Islet of Langerhans (tissue), 1 donor: ENCODE measurements around the gene GPC3.

Experiments
- FAIRE-seq: peaks from one replicate; lab custom pipeline; 2011; peaks lifted over from hg19 to GRCh38; lab: Jason Lieb, UNC

Gene GPC3

DNA sequence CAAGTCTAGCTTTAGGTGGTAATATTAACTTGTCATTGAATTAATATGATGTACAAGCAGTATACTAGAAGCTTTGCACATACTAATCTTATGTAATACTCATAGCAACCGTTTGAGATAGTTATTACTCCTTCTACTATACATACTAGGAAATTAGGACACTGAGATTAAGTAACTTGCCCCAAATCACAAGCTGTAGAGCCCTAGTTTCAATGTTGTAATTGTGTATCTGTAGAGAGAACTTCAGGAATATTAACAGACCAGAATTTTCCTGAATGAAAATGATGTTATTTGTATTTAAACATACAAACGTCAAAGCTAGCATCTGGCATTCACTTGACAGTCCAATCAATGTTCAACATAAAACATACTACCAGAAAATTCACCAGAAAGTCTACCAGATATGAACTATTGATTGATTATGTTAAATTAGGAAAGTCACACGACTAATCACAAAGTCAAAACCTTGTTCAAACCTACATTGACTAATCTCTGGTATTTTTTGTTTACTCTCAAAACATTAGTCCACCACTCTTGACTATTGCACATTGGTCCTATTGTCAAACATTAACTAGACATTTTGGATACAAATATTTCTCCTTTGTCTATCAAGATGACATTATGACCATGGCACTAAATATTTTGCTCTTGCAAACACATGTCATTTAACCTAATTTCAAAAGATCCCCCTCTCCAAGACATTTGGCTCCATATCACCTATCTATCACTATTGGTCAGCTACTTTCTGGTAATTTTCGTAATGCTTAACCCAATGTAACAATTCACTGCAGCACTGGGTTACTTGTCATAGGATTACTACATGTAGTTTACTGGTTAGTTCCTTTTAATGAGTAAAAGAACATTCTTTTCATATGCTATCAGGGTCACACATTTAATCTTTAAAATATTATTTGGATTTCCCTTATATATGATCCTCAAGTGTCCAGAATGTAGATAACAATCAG lies 100.7 kb downstream of the GPC3 start:
- FAIRE-seq: peak; percentile 30

DNA sequence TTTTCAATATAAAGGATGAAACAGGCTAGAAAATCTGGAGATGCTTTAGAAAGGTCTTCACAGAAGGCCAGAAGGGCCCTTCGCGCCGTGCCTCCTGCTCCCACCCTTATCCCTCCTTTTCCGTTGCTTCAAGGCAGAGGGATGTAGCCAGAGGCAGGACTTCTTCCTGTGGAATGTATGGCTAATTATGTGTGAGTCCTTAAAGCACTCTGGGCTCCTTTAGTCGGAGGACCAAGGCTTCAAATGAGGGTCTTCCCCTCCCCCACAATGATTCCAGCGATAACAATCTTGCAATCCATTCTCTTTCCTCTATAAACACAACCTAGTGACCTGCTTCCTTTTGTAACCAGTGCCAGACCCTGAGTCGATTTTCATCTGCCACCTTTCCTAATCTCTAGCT lies 103.5 kb downstream of the GPC3 start:
- FAIRE-seq: no peak

DNA sequence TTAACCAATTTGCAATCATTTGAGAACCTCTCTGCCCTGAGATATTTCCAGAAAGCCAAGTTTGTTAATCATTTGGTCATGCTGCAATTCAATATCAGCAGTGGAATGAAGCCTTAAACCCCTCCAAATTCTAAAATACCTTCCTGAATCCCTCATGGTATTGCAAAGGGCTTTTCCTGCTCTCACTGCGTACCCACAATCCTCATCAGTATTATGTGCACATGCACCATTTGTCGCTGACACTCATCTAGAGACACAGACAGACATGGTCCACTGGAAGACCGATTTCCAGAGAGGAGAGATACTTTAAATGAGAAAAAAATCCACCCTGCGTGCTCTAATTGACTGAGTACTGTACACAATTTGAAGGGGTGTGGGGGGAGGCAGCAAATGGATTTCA lies 104.4 kb downstream of the GPC3 start:
- no peak for FAIRE-seq

DNA sequence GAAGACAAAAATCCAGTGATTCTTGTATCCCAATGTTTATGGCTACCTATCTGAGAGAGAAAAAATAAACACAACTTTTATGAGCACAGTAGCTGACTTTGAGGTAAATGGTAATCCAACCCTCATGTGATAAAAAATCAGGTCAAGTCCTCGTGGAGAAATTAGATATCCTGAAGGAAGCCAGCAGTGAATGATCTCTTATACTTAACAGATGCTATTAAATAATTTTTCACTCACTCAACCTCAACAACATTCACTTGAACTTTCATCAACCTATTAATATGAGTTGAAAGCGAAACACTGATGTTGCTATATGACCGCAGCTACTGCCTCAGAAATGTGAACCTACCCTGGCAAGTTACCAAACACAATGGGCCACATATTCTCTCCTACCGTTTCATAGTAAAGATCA lies 105.4 kb downstream of the GPC3 start:
- FAIRE-seq: no peak

DNA sequence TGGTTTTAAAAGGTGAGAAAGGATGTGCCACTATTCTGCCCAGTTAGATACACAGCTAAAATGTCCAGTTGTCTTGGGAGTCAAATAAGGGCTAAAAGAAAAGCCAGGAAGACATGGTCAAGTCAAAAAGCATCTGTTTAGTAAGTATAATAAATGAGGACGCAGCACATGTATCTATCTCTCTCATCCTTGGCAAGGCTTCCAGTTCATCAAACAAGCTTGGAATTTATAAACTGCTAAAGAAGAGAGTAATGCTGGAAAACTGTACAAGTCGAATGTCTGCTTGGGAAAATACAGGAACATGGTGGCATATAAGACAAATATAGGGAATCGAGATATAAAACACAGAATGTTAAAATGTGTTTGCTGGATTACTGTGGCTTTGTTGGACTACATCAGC lies 106.7 kb downstream of the GPC3 start:
- no peak for FAIRE-seq

DNA sequence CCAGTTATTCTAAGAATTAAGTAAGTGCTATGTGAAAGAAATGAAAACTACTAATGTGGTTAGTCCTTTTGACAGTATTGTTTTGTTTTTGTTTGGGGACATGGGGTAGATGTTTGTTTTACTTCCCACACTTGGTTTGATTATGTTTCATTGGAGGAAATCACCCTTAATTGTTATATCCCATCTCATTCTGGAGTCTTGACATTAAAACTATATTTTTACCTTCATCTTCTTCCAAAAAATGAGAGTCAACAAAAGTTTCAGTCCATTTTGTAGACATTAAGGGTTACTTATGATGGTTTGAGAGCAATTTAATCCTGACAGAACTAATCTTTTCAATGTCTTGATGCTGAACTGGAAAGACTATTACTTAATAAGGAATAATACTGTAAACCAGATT lies 108.7 kb downstream of the GPC3 start:
- no peak for FAIRE-seq

DNA sequence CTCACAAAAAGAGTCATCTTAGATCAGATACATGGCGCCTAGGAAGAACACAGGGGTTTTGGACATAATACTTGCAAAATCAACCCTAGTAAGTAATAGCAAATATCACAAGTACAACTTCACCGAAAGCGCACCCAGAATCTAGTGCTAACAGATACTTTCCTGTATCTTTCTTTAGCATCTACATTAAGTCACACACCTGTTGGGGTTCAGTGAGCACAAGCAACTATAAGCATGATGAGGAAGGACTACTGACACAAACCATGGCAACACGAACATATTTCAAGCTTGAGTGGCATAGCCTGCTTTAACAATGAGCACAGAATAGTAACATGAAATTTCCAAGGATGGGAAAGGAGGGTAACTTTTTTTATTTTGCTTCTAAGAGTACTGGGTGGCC lies 116.1 kb downstream of the GPC3 start:
- FAIRE-seq: no peak

DNA sequence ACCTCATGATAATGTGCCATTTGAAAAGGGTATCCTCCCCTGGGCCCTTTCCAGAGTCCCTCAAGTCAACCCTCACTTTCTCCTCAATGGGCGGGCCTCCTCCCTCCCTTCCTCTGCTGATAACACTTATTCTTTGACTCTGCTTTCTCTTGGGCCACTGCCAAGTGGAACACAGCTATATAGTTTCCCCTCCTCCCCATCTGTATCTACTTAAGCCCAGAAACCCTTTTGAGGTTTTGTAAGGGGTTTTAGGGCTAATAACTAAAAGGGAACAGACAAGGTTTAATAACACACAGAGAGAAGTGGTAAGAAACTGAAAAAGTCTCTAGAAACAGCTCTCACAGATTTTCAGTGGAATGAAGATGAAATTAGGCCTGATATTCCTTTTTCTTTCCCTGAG lies 116.7 kb downstream of the GPC3 start:
- no peak for FAIRE-seq

DNA sequence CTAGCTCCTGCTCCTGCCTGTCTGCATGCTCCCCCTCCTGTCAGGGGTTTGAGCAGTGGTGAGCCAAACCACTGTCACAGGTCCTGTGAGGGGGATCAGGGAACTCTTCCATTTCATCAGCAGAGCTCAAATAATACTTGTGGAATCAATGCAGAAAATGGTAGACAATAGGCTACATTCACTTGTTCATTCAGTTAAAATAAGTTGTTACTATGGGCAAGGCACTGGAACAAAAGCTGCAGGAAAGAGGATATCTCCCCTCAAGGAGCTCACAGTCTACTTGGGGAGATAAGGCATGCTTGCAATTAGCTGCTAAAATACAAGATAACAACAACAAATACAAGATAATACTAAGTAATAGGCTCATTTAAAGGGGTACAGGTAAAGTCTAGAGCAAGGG lies 117.1 kb downstream of the GPC3 start:
- no peak for FAIRE-seq

DNA sequence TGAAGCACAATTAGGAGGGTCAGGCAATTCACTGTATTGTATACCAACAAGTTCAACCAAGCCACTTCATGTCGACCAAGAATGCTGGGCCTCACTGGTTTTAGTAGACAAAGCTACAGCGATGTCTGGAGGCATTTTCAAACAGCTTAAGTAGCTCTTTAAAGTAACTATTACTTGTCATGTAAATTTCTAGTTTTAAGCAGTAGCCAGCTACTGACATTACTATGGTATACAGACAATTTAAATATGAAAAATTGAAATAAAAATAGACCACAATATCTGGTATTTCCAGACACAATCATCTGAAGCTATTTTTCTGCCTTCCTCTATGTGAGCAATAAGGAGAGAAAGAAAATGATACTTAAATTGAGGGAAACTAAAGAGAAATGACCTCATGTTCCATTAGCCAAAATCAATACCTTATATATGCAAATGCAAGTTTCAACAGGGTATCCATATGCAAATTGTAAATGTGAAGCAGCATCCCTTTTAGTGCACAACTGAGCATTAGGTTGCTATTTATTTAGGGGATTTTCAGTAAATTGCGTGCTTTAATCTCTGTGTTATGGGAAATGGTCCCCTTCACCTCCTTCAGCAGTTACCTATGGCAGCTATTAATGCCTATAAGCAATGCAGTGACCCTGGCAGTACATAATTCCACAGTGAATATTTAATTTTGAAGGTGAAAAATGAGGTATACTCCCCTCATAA lies 119.5 kb downstream of the GPC3 start:
- FAIRE-seq: no peak

DNA sequence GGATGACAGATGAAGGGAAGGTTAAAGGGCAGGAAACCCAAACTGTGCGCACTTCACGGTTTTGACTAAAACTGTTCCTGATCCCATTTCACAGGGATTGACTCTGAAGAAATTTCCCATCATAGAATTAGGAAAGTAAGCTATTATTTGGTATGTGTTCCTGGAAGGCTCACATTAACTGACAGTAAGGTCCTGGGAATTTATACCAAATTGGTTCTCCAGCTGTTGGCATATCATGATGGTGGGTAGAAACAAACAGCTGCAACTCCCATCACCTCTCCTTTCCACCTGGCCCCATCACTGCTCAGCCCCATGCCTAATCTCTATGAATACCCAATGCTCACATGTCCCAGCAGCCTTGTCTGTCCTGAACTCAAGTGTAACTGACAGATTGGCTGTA lies 121.2 kb downstream of the GPC3 start:
- no peak for FAIRE-seq

DNA sequence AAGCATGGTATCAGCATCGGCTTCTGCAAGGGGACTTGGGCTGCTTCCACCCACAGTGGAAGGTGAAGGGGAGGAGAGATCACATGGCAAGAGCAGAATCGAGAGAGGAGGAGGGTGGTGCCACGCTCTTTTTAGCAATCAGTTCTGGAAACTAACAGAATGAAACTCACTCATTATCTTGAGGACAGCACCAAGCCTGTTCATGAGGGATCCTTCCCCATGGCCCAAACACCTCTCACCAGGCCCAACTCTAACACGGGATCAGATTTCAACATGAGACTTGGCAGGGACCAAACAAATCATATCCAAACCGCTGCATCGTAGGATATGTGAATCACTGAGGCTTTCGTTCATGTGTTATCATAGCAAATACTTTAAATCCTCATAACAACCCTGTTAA lies 125.5 kb downstream of the GPC3 start:
- FAIRE-seq: no peak

DNA sequence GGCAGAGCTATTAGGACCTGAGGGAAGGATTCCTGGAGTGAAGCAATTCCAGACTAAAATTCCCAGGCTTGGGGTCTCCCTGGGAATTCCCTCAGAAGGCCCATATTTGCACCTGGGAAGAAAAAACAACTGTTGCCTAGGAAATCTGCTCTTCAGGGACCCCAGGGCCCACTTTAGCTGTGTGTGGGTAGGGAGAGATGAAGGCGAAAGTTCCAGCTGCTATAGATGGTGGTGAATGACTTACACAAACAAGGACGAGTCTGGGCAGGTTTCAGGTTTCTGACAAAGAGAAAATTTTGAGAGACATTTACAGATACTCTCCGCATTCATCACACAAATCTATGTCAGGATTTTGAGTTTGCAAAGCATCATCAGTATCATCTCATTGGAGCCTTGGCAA lies 126.1 kb downstream of the GPC3 start:
- no peak for FAIRE-seq

DNA sequence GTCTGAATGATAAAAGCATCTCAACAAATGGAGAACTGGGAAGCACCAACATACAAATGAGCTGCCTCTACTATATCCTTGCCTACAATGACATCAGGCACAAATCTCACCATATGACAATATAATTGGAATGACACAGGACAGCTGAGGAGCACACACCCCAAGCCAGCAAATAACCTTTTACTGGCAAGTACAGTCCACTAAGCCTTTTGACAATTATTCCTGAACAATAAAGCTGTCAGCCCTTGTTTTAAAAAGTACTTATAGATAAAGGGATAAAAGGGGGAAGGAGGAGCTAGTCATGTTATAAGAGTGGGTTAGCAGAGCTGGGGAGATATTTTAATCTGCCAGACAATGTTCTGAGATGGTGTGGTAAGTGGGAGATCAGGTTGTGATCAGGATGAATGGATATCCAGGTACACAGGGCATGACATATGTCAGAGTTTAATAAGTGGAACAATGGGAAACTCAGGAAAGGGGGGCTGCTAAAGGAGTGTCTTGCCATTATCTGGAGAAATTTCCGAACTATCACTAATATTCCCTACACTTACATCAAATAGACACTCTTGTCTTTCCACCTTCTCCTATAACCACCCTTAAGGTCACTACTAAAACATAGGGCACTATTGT lies 127.6 kb downstream of the GPC3 start:
- FAIRE-seq: no peak

DNA sequence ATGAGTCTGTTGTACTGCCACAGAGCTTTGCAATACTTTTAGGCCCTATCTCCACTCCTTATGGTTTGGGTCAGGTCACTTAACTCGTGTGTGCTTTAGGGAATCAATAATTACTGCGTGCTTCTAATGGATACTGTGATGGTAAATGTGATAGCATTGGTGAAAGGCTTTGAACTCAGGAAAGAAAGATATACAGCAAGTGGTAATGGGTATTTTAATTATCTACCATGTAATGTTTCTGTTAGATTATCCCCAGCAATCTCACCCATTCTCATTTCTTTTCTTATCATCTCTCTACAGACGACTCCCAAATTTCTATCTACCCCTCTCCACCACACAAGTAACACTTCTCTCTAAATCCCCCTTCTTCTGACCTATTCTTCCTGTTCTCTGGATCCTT lies 128.6 kb downstream of the GPC3 start:
- FAIRE-seq: no peak

DNA sequence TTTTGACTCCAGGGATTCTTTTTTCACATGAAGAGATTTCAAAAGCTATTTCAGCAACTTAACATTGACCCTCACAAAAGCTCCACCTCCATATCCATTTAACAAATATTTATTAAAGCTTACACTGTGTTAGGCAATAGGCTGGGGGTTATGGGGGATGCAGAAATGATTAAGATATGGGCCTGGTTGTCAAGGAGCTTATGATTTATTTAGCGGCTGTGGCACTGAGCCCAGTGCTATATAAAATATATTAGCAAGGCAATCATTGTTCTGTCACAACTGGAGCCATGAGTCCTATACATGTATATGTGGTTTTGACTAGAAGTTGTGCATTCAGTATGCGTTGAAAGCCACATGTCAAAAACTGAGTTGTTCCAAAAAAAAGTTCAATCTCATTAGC lies 131.1 kb downstream of the GPC3 start:
- no peak for FAIRE-seq

DNA sequence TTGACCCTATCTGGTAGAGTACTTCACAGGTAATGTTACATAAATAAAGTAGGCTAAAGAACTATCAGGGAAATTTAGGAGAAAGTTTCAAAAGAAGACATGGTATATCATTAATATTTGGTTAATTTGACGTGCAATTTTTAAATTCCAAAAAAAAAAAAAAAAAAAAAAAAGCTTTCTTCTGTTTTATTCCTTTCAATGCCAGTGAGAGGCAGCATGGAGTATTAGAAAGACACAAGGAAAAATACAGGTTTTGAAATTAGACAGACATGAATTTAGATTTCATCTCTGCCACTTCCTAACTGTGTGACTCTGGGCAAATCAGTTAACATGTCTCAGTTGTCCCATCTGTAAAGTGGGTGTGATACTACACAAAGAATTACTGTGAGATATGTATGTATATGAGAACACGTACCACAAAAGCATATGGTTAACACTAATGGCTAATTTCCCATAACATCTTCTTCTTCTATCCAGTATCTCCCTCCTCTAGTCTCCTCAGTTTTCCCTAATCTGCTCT lies 132.5 kb downstream of the GPC3 start:
- FAIRE-seq: peak; percentile 5

DNA sequence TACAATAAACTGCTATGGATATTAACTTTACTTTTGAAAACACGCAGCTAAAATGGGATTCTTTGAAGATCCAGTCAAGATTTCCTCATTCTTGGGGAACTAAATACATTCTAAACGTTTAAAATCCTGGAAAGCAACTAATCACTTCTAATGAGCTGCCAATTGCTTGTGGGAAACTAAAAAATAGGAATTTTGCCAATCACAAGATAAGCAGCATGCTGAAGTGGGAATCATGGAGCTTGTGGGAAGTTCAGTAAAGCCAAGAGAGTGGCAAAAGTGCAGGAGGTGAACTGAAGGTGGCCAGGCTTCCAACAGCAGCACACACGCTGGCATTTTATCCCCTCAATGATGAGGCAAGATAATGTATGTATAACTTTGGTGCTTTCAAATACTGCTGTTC lies 133.0 kb downstream of the GPC3 start:
- FAIRE-seq: no peak

DNA sequence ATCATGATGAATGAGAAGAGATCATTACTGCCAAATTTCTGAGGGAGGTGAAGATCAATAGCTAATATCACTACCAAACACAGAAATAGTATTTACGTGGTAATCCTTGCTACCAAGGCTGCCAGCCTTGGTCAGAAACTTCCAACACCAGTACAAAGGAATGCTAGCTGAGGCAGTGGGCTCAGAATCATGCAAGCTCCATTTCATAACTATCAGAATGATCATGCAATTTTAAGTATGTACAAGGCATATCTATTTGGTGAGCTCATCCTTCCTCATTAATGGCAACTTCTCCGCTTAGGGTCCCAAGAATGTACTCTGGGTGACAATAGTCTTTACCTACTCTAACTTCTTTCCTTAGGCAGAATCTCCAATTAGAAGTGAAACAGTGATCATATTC lies 135.0 kb downstream of the GPC3 start:
- no peak for FAIRE-seq

DNA sequence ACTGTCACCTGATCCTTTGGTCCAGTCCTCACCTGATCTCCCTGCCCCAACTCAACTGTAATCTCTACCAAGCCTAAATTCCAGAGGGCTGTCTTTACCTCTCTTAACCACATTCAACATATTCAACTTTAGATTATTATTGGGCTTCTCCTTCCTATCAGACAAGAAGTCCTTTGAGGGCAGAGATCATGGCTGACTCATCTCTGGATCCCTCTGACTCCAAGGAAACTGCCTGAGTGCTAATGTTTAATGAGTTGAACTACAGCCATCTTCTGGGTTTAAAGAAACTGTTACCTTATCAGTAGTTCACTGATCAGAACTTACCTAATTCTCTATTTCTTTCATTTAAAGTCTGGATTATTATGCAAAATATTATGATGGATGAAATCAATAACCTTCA lies 135.7 kb downstream of the GPC3 start:
- FAIRE-seq: no peak

DNA sequence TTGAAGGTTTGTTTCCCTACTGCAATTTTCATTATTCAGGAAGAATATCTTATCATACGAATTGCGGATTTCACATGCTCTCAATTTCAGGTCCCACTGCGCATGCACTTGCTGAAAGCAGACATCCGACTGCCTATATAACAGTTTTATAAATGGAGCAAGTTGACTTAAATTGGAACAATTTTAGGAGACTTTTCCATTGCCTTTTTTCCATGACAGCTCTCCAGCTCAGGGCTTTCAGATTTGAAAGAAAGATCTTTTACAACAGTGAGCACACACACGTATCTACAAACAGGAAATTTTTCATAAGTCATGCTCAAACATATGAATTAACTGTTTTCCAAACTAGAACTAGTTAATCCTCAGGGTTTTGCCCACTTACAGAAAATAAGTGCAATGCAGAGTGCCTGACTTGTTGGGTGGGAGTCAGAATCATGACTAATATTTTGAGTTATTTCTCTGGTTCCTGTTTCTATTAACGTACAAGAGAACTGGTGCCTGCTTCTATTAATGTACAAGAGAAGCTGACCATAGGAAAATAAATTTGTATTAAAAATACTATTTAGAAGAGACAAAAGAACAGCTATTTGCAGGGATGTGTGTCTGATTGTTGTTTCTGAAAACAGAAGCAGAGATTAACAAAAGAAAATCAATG lies 137.9 kb downstream of the GPC3 start:
- FAIRE-seq: no peak

DNA sequence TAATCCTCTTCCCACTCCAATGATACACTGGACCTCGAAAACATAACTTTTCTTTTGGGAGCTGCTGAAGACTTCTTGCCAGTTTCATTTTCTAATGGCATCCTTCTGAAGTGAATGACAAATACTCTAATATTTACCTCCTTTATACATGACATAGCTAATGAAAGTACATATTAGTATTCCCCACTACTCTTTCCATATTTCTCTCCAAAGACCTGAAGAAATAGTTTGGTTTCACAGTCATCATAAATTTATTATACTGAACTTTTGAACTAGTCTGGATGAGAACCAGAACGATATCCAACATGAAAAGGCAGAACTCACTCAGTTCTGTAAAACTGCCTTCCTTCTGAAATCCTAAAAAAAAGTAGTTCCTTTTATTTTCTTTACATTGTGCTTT lies 139.1 kb downstream of the GPC3 start:
- FAIRE-seq: no peak

DNA sequence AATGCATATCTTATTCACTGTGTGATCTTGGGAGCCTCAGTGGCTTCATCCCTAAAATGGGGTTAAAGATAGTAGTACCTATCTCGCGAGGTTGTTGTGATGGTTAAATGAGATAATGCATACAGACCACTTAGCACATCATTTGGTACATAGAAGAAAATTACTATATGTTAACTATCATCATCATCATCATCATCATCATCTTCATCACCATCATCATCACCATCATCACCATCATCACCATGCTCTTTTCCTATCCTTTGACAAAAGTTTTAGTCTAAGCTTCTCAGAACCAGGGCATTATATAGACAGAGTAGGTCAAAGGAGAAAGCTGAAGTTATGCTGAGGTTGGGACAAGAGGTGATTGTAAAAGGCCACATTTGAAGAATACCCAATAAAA lies 145.0 kb downstream of the GPC3 start:
- no peak for FAIRE-seq
